Ectodermal cell (in vitro differentiated cells): Measurements from ENCODE around the gene CEP164.

Source experiments
- H3K27ac ChIP-seq: 2 replicates; pipeline ENCODE4 v1.7.0; 2013; ENCODE audit warnings: mild to moderate bottlenecking, low read depth, low read length; ENCODE audit not compliant: insufficient read depth, poor library complexity, severe bottlenecking
- H3K27me3 ChIP-seq: 2 replicates; pipeline ENCODE4 v1.7.0; 2013; ENCODE audit warnings: mild to moderate bottlenecking, low read length; ENCODE audit not compliant: insufficient read depth, control insufficient read depth, poor library complexity, severe bottlenecking
- H3K36me3 ChIP-seq: one replicate; pipeline ENCODE4 v1.7.0; 2013; ENCODE audit warnings: low read length; ENCODE audit not compliant: control insufficient read depth, insufficient read depth
- H3K4me1 ChIP-seq: one replicate; pipeline ENCODE4 v1.7.0; 2013; ENCODE audit warnings: low read length; ENCODE audit not compliant: control insufficient read depth, insufficient read depth
- H3K4me3 ChIP-seq: 2 replicates; pipeline ENCODE4 v1.7.0; 2013; ENCODE audit warnings: low read depth, low read length, control low read depth; ENCODE audit not compliant: insufficient read depth
- H3K9me3 ChIP-seq: 2 replicates; pipeline ENCODE4 v1.7.0; 2013; ENCODE audit warnings: mild to moderate bottlenecking, low read length, moderate library complexity; ENCODE audit not compliant: control insufficient read depth
- WGBS, 2 experiments: methylation state at CpG; one replicate each; pipeline ENCODE4 v1.1.7; 2013; ENCODE audit warnings: missing lambda C conversion rate in 2 of 2; 5-methylcytosine and 5-hydroxymethylcytosine counted together

The CEP164 gene

DNA sequence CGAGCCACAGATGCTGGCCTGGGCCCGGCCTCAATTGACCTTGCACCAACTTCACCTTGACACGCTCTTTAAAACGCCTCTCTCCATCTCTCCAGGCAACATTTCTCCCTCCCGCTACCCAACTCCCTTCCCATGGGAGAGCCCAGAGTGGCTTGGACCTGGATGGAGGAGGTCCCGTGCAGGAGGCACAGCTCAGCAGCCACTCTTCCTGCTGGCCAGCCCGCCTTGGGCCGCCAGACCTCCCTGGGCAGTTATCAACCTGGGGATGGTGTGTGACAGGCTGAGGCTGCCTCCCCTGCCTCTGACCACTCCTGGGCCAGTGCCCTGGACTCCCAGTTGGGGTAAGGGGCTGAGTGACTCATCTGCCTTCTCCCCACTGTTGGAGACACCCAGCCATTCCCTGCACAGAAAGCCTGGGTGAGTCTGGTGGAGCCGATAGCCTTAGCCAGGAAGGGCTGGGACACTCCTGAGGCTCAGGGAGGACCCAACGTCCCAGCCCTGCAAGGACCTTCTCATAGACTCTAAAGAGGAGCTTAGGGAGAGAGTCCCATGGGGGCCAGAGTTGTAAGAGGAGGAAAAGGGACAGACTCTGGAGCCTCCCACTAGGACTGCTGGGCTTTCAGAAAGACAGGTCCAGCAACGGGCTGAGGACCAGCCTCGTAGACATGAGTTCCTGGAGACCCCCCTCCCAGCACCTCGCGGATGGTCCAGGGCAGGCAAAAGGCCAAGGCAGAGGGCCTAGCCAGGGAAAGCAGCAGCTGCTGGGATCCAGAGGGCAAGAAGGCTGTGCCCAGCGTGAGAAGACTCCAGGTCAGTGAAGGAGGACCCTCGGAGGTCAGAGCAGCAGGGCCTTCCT, 131.7 kb downstream of the CEP164 start:
- H3K4me1 ChIP-seq = no peaks in the 10 kb centered on the region
- no peak overlapping the region for H3K4me3 ChIP-seq
- WGBS, 2 experiments = 87 to 89% methylated on average over 16 of the region's 16 CpGs
- H3K36me3 ChIP-seq = no peaks in the 10 kb centered on the region
- H3K9me3 ChIP-seq = no peaks in the 10 kb centered on the region
- no peaks in the 10 kb centered on the region for H3K27me3 ChIP-seq
- H3K27ac ChIP-seq = no peak overlapping the region

DNA sequence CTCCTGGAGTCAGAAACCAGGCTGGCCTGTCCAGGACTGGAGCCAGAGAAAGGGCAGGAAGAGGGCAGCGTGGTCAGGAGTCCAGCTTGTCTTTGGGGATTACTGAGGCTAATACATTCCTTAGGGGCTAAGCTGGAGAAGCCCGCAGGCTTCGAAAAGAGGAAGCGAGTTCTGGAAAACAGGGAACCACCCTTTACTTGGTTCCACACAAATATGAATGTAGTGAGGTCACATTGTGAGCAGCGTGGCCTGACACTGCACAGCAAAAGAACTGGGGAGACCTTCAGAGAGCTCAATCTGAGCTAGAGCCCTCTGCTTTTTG, 132.3 kb downstream of the CEP164 start:
- no peaks in the 10 kb centered on the region for H3K36me3 ChIP-seq
- 92 to 94% methylated on average over 5 of the region's 5 CpGs for WGBS, 2 experiments
- H3K4me1 ChIP-seq = no peaks in the 10 kb centered on the region
- no peaks in the 10 kb centered on the region for H3K27me3 ChIP-seq
- no peaks in the 10 kb centered on the region for H3K9me3 ChIP-seq
- H3K27ac ChIP-seq = no peak overlapping the region
- H3K4me3 ChIP-seq = no peak overlapping the region

DNA sequence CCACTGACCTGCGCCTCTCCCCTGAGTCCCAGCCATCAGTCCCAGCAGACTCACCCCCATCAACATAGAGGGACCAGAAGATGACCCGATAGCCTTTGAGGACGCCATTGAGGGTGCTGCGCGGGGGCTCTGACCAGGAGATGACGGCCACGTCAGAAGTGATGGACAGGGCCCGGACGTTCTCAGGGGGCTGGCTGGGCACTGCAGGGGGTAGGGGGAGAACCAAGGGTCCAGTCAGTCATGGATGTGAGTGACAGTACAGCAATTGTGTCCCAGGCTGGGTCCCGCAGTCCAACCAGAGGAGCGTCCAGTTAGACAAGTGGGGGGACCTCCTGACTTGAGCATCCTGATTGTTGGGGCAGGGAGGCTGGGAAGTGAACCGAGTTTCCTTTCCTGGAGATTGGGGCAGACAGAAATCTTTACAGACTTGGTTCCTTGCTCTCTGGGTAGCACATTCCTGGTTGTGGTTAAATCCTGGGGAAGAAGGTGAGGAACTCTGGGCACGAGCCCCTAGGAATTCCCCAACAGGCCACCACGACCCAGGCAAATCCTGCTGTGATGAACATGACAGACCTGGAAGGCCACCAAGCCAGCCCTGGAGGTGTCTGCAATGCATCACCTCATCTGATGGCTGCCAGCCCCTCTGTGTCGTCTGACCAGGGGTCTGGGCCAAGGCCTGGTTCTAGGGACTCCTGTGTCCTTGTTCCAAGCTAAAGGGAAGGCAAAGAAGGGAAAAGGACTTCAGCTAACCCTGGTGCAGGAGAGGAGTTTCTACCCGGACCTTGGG, 133.9 kb downstream of the CEP164 start:
- Histone ChIP-seq H3K27ac (no peak overlapping the region), H3K27me3 (no peaks in the 10 kb centered on the region), H3K36me3 (no peaks in the 10 kb centered on the region), H3K4me3 (no peak overlapping the region), H3K4me1 (no peaks in the 10 kb centered on the region), H3K9me3 (no peaks in the 10 kb centered on the region)
- 94% methylated on average over 16 of the region's 16 CpGs for WGBS, 2 experiments

DNA sequence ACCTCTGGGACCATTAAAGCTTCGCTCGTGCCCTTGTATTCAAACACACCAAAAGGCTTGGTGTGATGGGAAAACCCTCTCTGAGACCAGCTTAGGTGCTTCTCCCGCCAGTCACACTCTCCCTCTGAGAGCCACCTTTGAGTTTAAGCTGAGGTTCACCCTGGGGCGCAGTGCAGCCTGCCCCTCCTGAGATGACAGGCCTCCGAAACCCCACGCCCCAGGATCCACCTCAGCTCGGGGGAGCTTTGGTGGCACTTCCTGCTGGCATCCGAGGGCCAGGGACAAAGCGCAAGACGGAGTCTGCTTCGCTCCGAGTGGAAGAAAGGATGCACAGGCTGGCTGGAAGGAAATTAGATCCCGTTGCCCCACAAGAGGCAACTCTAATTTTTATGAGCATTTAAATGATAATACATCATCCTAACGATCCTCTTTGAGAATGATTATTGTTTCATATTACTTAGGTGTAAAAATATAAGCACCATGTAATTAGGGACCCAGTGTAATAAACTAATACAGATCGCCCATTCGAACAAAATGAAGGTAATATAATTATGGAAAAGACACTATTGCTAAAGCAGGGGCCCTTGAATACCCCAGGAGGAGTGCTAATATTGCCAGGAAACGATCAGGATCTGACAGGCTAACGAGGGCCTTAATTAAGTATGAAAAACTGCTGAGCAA, 134.7 kb downstream of the CEP164 start:
- Histone ChIP-seq H3K4me3 (no peak overlapping the region), H3K4me1 (no peaks in the 10 kb centered on the region), H3K36me3 (no peaks in the 10 kb centered on the region), H3K27ac (no peak overlapping the region), H3K27me3 (no peaks in the 10 kb centered on the region), H3K9me3 (no peaks in the 10 kb centered on the region)
- 91% methylated on average over 16 to 17 of the region's 18 CpGs for WGBS, 2 experiments

DNA sequence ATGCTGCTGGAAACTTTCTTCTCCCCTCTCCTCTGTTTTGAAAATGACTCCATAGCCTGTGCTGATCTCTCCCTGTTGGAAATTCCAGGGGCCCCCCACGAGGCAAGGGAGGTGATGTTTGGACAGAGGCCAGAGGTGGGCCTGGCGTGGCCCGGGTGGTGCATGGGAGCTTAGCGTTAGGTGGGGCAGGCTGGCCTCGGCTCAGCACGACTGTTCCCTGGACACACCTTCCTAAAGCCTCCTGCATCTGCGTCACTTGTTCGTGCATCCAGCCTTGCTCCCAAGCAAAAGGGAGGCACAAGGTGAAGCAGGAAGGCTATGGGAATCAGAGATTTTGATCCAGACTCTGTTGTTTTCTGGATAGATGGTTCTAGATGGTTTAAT, 135.2 kb downstream of the CEP164 start:
- Histone ChIP-seq H3K27ac (no peak overlapping the region), H3K9me3 (no peaks in the 10 kb centered on the region), H3K27me3 (no peaks in the 10 kb centered on the region), H3K36me3 (no peaks in the 10 kb centered on the region), H3K4me1 (no peaks in the 10 kb centered on the region), H3K4me3 (no peak overlapping the region)
- WGBS, 2 experiments = 89 to 90% methylated on average over 8 of the region's 8 CpGs
